COLO829 (cell line): ENCODE results near the gene SLC28A3.
"Not testable (repeated sequence)": the region's sequence is repeated elsewhere in the genome, so short reads cannot be mapped to it uniquely, and the experiment has no call there.

Experiments used
- DNase-seq: peaks from one replicate; pipeline ENCODE4 v3.0.0; 2012; ENCODE audit warnings: low spot score

SLC28A3 gene

GRCh38 chr9:84340535-84340934 is at the start of gene SLC28A3:
Gene SLC28A3, minus strand, starts transcription at chr9:84340758. Its CDS starts 125 bp downstream, at chr9:84340633.
- no peak for DNase-seq

- not testable (repeated sequence) for DNase-seq
These were observed 49.7 kb upstream of the SLC28A3 start for GRCh38 chr9:84390254-84390653.

GRCh38 chr9:84387821-84388220 is 47.3 kb upstream of the SLC28A3 start:
- DNase-seq: no peak

- no peak for DNase-seq
These were observed 46.2 kb upstream of the SLC28A3 start for GRCh38 chr9:84386753-84387152.

GRCh38 chr9:84385386-84386040 is 45.0 kb upstream of the SLC28A3 start:
- DNase-seq: no peak

- no peak for DNase-seq
These were observed 44.1 kb upstream of the SLC28A3 start for GRCh38 chr9:84384617-84385016.

- no peak for DNase-seq
These were observed 42.6 kb upstream of the SLC28A3 start for GRCh38 chr9:84383178-84383577.

GRCh38 chr9:84382720-84383119 is 42.2 kb upstream of the SLC28A3 start:
- DNase-seq: no peak

GRCh38 chr9:84381508-84381907 is 41.0 kb upstream of the SLC28A3 start:
- no peak for DNase-seq

GRCh38 chr9:84379740-84380139 is 39.2 kb upstream of the SLC28A3 start:
- no peak for DNase-seq

- DNase-seq: no peak
These were observed 35.4 kb upstream of the SLC28A3 start for GRCh38 chr9:84375954-84376353.

GRCh38 chr9:84374516-84374915 is 34.0 kb upstream of the SLC28A3 start:
- no peak for DNase-seq

- DNase-seq: no peak
These were observed 33.5 kb upstream of the SLC28A3 start for GRCh38 chr9:84374013-84374412.

- DNase-seq: no peak
These were observed 31.2 kb upstream of the SLC28A3 start for GRCh38 chr9:84371737-84372136.

- DNase-seq: no peak
These were observed 28.0 kb upstream of the SLC28A3 start for GRCh38 chr9:84368601-84369000.

GRCh38 chr9:84367726-84368125 is 27.2 kb upstream of the SLC28A3 start:
- DNase-seq: not testable (repeated sequence)

GRCh38 chr9:84366683-84367082 is 26.1 kb upstream of the SLC28A3 start:
- DNase-seq: no peak

GRCh38 chr9:84364894-84365490 is 24.4 kb upstream of the SLC28A3 start:
- DNase-seq: not testable (repeated sequence)

GRCh38 chr9:84361645-84362044 is 21.1 kb upstream of the SLC28A3 start:
- DNase-seq: no peak

GRCh38 chr9:84357275-84357674 is 16.7 kb upstream of the SLC28A3 start:
- no peak for DNase-seq

GRCh38 chr9:84354035-84354434 is 13.5 kb upstream of the SLC28A3 start:
- no peak for DNase-seq

- DNase-seq: no peak
These were observed 9.1 kb upstream of the SLC28A3 start for GRCh38 chr9:84349671-84350070.

- no peak for DNase-seq
These were observed 2.6 kb upstream of the SLC28A3 start for GRCh38 chr9:84343111-84343521.

- no peak for DNase-seq
These were observed 596 bp downstream of the SLC28A3 start for GRCh38 chr9:84339962-84340361.
